Forelimb muscle (tissue), 1 donor: ENCODE measurements around the gene PHF12. TPM values are rescaled to one million over a fixed set of nuclear protein-coding genes. Genes with fewer than 3 reads are reported as not detected.

Experiments
- DNase-seq: peaks from one replicate; pipeline ENCODE4 v3.0.0-alpha.2; 2013; ENCODE audit warnings: low read depth
- polyA plus RNA-seq: library from polyadenylated mRNA; unstranded; fragments of 120-200 nt; gene quantifications from one replicate; pipeline ENCODE4 v1.2.1, GENCODE V29; 2013; ENCODE audit not compliant: insufficient read length

PHF12 gene
- 27.9 TPM for polyA plus RNA-seq

DNA sequence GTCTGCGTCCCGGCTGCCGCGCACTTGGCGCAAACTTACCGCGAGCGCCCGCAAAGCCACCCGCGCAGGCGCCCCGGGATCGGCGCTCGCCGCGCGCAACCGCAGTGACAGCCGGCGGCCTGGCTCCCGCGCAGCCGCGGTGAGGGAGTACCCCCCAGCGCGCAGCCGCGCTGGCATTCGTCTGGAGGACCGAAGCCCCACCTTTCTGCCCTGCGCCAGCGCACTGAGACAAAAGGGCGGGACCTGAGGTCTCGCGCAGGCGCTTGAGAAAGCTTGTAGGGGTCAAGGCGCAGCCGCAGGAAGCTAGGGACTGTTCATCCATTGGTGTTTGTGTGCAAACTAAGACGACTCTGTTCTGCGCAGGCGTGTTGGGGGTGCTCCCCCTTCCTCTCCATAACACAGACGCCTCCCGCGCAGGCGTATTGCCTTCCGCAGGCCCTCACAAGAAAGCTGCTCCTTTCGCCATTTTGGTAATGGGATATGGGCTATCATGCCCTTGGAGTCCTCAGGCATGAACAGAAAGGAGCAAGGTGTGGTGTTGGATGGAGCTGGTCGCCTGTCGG lies at the start of gene PHF12:
TSS of gene PHF12 (minus strand) at position 91 of the 563 bp plus-strand sequence. CDS start 558 bp downstream, outside the sequence.
- DNase-seq = peak; percentile 100

- no peak for DNase-seq
Measured at GRCh38 chr17:29000973-29001372, 49.7 kb upstream of the PHF12 start.

GRCh38 chr17:28999206-28999605 lies 47.9 kb upstream of the PHF12 start:
- DNase-seq = no peak

DNA sequence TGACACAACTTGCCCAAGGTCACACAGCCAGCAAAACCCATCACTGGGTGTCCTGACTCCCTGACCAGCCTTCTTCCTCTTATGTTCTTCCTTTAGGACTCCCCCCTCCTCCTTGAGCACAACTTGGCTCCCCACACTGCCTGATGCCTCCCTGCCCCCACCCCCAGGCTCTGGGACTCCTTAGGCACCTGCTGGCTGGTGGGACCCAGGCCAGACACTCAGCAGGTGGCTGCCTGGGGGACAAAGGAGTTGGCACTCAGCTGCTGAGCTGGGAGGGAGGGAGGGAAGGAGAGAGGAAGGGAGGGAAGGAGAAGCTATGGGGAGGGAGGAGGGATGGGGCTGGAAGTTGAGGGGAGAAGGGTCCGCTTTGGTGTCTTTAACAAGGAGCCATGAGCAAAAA lies 46.5 kb upstream of the PHF12 start:
- DNase-seq = no peak

DNA sequence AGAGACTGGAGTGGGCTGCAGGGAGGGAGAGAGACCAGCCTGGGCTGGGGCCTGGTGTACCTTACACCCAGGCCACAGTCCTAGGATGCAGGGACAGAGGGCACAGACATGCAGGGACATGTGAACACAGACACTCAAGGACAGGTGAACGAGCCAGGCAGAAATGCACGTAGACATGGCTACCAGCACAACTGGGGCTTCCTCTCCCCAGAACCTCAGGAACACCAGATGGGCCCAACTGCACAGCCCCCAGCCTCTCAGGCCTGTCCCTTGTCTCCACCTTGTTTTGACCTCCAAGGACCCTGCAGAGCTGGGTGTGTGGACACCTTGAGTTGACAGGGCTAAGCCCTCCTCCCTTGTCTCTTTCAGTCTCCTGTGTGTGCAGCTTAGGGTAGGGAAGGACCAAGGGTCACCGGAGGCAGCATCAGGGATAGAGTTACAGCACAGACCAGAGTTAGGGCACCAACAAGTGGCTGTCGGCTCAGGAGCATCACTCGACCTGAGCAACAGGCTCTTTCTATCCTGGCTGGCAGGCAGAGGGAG lies 45.3 kb upstream of the PHF12 start:
- no peak for DNase-seq

GRCh38 chr17:28993645-28994426 lies 42.5 kb upstream of the PHF12 start:
- no peak for DNase-seq

DNA sequence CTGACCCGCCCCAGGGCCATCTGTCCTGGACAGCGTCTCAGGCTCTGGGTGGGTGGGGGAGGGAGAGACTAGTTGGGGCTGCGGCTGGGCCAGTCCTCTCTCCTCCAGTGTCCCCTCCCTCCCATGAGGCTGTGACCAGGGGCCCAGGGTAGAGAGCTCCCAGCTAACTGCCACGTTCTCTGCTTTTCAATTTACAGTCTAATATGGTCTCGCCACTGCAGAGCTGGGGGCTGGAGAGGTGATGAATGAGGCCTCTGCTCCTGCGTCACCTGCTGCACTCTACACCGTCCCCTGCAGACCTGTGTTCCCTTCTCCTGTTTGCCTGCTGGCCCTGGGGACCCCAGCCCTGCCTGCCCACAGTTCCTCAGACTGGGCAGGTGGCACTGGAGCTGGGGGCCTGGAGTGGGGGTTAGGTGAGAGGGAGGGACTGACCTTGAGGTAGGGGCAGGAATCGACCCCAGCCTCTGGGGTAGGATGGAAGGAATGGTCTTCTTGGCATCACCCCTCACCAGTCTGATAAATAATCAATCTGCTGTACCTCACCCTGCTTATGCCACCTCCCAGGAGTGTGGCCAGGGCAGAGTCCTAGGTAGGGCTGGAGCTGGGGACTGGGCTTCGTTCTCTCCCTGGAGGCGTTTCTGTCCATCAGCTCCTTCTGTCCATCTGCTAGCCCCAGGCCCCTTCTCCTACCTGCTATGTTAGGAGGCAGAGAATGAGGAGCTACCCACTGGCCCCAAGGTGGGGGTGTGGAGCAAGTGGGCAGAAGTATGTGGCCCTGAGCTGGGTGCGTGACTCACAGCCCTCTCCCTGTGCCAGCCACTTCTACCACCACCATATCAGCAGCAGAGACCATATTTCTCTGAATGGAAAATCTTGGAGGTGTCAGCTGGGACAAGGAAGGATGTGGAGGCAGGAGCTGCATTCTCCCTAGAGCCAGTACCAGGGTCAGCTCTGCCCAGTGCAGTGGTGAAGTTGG lies 41.6 kb upstream of the PHF12 start:
- no peak for DNase-seq

DNA sequence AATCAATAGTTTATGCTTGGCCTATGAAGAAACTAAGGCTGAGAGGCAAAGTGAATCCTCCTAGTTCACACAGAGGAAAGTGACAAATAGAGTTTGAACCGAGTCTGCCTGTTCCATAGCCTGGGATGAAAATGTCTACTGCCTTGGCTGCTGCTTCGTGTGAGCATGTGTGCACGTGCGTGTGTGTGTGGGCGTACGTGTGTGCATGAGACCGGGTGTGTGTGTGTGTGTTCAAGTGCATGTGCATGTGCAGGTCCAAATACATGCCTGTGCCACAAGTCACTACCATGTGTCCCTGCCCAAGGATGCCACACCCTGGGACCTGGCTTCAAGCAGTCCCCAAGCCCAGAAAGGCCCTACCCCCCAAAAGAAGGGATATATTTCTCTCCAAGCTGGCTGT lies 40.9 kb upstream of the PHF12 start:
- DNase-seq = no peak

GRCh38 chr17:28991779-28992178 lies 40.5 kb upstream of the PHF12 start:
- DNase-seq = no peak

GRCh38 chr17:28989028-28989427 lies 37.7 kb upstream of the PHF12 start:
- no peak for DNase-seq

- no peak for DNase-seq
Measured at GRCh38 chr17:28988475-28988874, 37.2 kb upstream of the PHF12 start.

DNA sequence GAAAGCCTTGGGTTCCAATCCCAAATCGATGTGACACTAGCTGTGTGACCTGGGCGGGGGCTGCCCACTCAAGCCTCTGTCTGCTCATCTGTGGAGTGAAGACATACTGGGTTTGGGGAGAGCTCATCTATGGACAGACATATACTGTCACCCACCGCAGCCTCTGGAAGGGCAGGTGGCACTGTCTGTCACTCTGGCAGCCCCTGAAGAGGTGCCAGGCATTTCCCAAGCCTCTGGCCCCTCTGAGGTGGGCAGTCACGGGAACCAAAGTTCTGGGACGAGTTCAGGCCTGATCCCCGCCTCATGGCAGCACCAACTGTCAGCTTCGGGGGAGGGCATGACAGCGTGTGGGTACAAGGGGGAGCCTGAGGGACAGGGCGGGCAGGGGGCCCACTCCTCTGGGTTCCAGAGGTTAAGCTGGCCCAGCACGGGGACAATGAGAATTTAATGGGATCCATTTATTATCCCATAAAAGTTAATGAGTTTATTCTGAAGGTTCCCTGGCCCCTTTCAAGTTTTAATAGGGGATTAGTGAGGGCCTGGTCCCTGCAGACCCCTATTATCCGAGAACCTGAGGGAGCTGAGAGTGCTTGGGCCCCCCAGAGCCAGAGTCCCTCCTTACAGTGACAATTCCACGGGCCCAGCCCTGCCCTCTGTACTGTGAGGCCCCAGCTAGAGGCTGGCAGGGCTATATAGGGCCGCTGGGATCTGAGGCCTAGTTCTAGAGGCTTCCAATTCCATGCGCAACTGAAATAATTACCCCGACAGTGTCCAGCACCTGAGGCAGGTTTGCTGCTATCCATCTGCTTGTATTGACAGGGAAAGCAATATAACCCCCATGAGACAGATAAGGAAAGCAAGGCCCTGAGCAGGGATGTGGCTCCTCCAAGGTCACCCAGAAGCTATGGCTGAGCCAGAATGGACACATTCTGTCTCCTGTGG lies 35.7 kb upstream of the PHF12 start:
- no peak for DNase-seq

DNA sequence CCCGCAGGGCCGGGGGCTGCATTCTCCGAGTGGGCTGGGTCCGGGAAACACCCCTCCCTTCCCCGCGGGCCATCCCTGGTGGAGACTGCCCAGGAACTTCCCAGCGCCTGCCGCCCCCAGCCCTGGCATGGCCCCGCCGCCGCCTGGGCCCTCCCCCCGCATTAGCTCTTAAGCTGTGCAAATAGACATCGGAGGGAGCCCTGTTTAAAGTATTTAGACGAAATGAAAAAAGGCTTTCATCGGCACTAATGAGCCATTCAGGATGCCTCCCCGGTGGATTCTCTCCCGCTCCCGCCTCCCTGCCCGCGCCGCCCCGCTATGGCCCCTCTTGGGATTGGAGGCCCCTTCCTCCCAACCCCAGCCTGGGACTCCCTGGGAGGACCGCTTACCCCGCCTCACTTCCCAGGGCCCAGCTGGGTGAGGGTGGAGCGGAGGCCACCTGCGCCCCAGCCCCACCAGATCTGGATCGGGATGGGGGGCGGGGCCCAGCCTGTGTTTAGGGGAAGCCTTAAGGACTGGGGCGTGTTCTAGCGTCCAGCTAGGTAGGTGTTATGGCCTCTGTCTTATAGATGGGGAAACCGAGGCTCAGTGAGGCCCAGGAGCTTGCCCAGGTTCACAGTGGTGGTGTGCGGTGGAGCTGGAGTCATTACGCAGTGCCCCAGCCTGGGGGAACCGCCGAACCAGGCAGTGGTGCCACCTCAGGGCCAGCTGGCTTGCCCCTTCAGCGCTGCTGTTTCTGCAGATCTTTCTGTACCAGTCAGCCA lies 34.8 kb upstream of the PHF12 start:
- no peak for DNase-seq

- no peak for DNase-seq
Measured at GRCh38 chr17:28983286-28984230, 32.2 kb upstream of the PHF12 start.

DNA sequence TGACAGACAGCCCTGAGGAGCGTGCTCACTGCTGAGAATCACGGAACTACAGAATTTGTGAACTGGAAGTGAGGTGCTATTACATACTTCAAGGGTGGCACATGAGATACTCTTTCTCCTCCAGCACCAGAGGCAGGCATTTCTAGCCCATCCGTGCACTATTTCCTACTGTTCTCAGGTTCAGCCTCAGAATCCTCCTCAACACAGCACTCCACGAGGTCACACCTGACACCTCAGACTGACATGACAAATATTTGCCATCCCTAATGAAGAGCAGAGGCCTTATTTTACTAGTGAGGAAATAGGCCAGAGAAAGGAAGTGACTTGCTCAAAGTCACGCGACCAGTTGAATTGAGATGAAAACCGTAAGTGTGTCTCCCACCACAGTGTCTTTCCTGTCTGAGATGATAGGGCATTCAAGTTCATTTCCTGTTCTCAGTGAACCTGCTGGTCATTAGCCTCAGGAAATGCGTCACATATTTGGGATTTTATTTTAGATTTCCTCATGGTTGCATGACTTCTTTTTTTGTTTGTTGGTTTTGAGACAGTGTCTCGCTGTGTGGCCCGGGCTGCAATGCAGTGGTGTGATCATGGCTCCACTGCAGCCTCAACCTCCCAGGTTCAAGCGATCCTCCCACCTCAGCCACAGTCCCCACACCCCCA lies 30.9 kb upstream of the PHF12 start:
- DNase-seq = no peak

- DNase-seq = no peak
Measured at GRCh38 chr17:28978356-28978964, 27.1 kb upstream of the PHF12 start.

- no peak for DNase-seq
Measured at GRCh38 chr17:28977659-28978355, 26.5 kb upstream of the PHF12 start.
